K562 (cell line): ENCODE measurements around the gene NMT1. TPM values are rescaled to one million over a fixed set of nuclear protein-coding genes. Genes with fewer than 3 reads are reported as not detected.

Experiments used
- BCOR ChIP-seq: fragments of 450-650 bp; IDR thresholded peaks from 2 replicates; pipeline ENCODE4 v1.6.1; 2016
- CTBP1 ChIP-seq: fragments of 450-650 bp; IDR thresholded peaks from 2 replicates; pipeline ENCODE4 v1.6.1; 2016; ENCODE audit warnings: borderline replicate concordance
- CTCF ChIP-seq, 3 experiments: IDR thresholded peaks in 2 of 3; conservative IDR thresholded peaks in 1 of 3; 2 replicates each; pipeline ENCODE4 v1.5.1; 2011 to 2012; ENCODE audit warnings: low read length in 3 of 3, mild to moderate bottlenecking in 3 of 3, control low read depth in 2 of 3, improper control_type of control experiment in 1 of 3, inconsistent platforms in 1 of 3, low read depth in 1 of 3, mixed read lengths in 1 of 3, moderate library complexity in 1 of 3; ENCODE audit not compliant: insufficient read depth in 2 of 3
- HEY1 ChIP-seq: fragments of 250-450 bp; sonication (Bioruptor Pico); IDR thresholded peaks from 2 replicates; pipeline ENCODE4 v1.5.0; 2020; ENCODE audit warnings: mild to moderate bottlenecking, moderate library complexity, borderline replicate concordance
- JUN ChIP-seq, 2 experiments: sonication (generic) in 1 of 2; formaldehyde crosslinking in 1 of 2; IDR thresholded peaks; 2 replicates each; pipeline versions ENCODE4 v1.6.1 to v1.8.0; 2012 to 2022; ENCODE audit warnings: borderline replicate concordance in 2 of 2, mild to moderate bottlenecking in 2 of 2, improper control_type of control experiment in 1 of 2, low read depth in 1 of 2, low read length in 1 of 2, missing genetic modification reagents in 1 of 2
- JUND ChIP-seq, 2 experiments: IDR thresholded peaks; 2 replicates in 1 of 2; 3 replicates in 1 of 2; pipeline ENCODE4 v1.6.1; 2011; ENCODE audit warnings: borderline replicate concordance in 2 of 2, low read depth in 2 of 2, low read length in 2 of 2, improper control_type of control experiment in 1 of 2, missing biosample characterization in 1 of 2, missing genetic modification characterization in 1 of 2, missing genetic modification reagents in 1 of 2
- KAT2B ChIP-seq: IDR thresholded peaks from one replicate; pipeline ENCODE4 v1.6.1; 2012; ENCODE audit warnings: low read depth, mild to moderate bottlenecking, control low read depth, inconsistent platforms, low read length, moderate library complexity
- NCOR1 ChIP-seq: fragments of 450-650 bp; IDR thresholded peaks from 2 replicates; pipeline ENCODE4 v1.6.1; 2016; ENCODE audit warnings: mild to moderate bottlenecking, moderate library complexity
- PHF20 ChIP-seq: fragments of 450-650 bp; IDR thresholded peaks from 2 replicates; pipeline ENCODE4 v1.6.1; 2018; ENCODE audit not compliant: partially characterized antibody
- PRPF4 ChIP-seq: fragments of 200-400 bp; formaldehyde crosslinking; IDR thresholded peaks from one replicate; pipeline ENCODE4 v1.6.1; 2017; ENCODE audit warnings: low read length, low read depth, mild to moderate bottlenecking; ENCODE audit not compliant: insufficient read depth, poor library complexity, severe bottlenecking
- SAP30 ChIP-seq: fragments of 200-600 bp; sonication (generic); IDR thresholded peaks from 2 replicates; pipeline ENCODE4 v1.6.1; 2012; ENCODE audit warnings: borderline replicate concordance, low read depth, mild to moderate bottlenecking, moderate library complexity, low read length, control low read depth, inconsistent platforms; ENCODE audit not compliant: insufficient read depth, poor library complexity, severe bottlenecking
- TCF7L2 ChIP-seq: fragments of 150-350 bp; IDR thresholded peaks from 2 replicates; pipeline ENCODE4 v1.6.1; 2016; ENCODE audit warnings: low read depth, mild to moderate bottlenecking, low read length, moderate library complexity
- TRIM28 ChIP-seq: fragments of 450-650 bp; IDR thresholded peaks from 2 replicates; pipeline ENCODE4 v1.6.1; 2017
- XRCC5 ChIP-seq: fragments of 200-400 bp; formaldehyde crosslinking; IDR thresholded peaks from 2 replicates; pipeline ENCODE4 v1.6.1; 2017; ENCODE audit warnings: low read depth, mild to moderate bottlenecking, low read length
- ZBTB9 ChIP-seq: fragments of 450-650 bp; formaldehyde crosslinking; IDR thresholded peaks from 2 replicates; pipeline ENCODE4 v1.4.0; 2020; ENCODE audit warnings: mild to moderate bottlenecking, moderate library complexity
- ZMIZ1 ChIP-seq, 2 experiments: fragments of 150-350 bp in 1 of 2; IDR thresholded peaks; 2 replicates each; pipeline ENCODE4 v1.6.1; 2012 to 2016; ENCODE audit warnings: low read depth in 2 of 2, low read length in 2 of 2, mild to moderate bottlenecking in 1 of 2, moderate library complexity in 1 of 2
- ZNF175 ChIP-seq: fragments of 200-800 bp; sonication (Bioruptor generic); IDR thresholded peaks from 2 replicates; pipeline ENCODE4 v1.6.1; 2016; ENCODE audit warnings: low read depth, mild to moderate bottlenecking, missing genetic modification characterization, missing compliant biosample characterization
- ZNF639 ChIP-seq, 2 experiments: fragments of 200-800 bp in 1 of 2; sonication (Bioruptor generic) in 1 of 2; sonication (generic) in 1 of 2; formaldehyde crosslinking in 1 of 2; IDR thresholded peaks in 1 of 2; conservative IDR thresholded peaks in 1 of 2; 2 replicates each; pipeline versions ENCODE4 v1.5.0 to v1.6.1; 2016 to 2020; ENCODE audit warnings: missing compliant biosample characterization in 1 of 2, missing genetic modification characterization in 1 of 2, missing genetic modification reagents in 1 of 2
- polyA plus RNA-seq, 8 experiments: library from polyadenylated mRNA; depleted of rRNA in 4 of 8; stranded (reverse) in 5 of 8; unstranded in 3 of 8; fragments of >200 nt; fragmentation: Nextera tagmentation in 2 of 8; fragmentation: Illumina TruSeq in 1 of 8; extraction: Ambion mirVana in 2 of 8; extraction: Trizol in 1 of 8; gene quantifications; 2 replicates each; pipeline versions ENCODE4 v1.2.1 to v1.2.3, GENCODE V29; 2011 to 2014; ENCODE audit warnings: inconsistent platforms in 1 of 8, missing spikeins in 1 of 8
- total RNA-seq, 7 experiments: library from RNA; depleted of rRNA in 6 of 7; stranded (reverse); fragments of >200 nt in 6 of 7; fragmentation: Illumina TruSeq in 2 of 7; extraction: Trizol in 2 of 7; gene quantifications; 2 replicates each; pipeline versions ENCODE4 v1.2.1 to v1.2.3, GENCODE V29; 2011 to 2021; ENCODE audit warnings: low replicate concordance in 1 of 7

Gene NMT1
- total and polyA plus RNA-seq, 9 of the 15 experiments (the other 6 are each of a cell fraction or from before 2014, with no cell fraction given) = 86.7 to 569 (median 213) TPM

GRCh38 chr17:45016823-45017222, 44.3 kb upstream of the NMT1 start (continued):
- TF ChIP-seq NCOR1 (no peak), TRIM28 (no peak), ZNF639 (CRISPR knock-in tag; conservative IDR thresholded peaks at IDR 0.05 in 1 of 2, IDR thresholded peaks at IDR 0.05 in 1 of 2) (no peak), CTCF (IDR thresholded peaks at IDR 0.05 in 2 of 3, conservative IDR thresholded peaks at IDR 0.05 in 1 of 3; ENCODE audit: insufficient read depth in 2 of 3, low read depth in 1 of 3, low read length in 3 of 3) (peak; percentile 54 to 63 (median 57)), PHF20 (peak; percentile 24), SAP30 (no peak), JUND (IDR thresholded peaks at IDR 0.05; ENCODE audit: borderline replicate concordance, low read depth, low read length) (peak; percentile 90), JUND (tag; IDR thresholded peaks at IDR 0.05; ENCODE audit: borderline replicate concordance, low read depth, low read length) (peak; percentile 85; the same call in 2 of the 3 replicates), KAT2B (no peak), CTBP1 (0 out of 2 replicates have a peak, but pooled peaks have one; percentile 13), BCOR (peak; percentile 43), ZNF175 (CRISPR knock-in tag) (no peak), JUN (IDR thresholded peaks at IDR 0.05; ENCODE audit: borderline replicate concordance, low read depth, low read length) (peak; percentile 65; the same call in 1 of the 2 replicates), JUN (CRISPR knock-in tag; IDR thresholded peaks at IDR 0.05; ENCODE audit: borderline replicate concordance) (no peak), TCF7L2 (no peak), ZMIZ1 (IDR thresholded peaks at IDR 0.05; ENCODE audit: low read depth in 2 of 2, low read length in 2 of 2) (no peak), ZBTB9 (CRISPR knock-in tag) (no peak), XRCC5 (no peak), HEY1 (CRISPR knock-in tag) (no peak), PRPF4 (no peak)
